K562 (cell line): ENCODE measurements around the gene AK2. TPM values are rescaled to one million over a fixed set of nuclear protein-coding genes. Genes with fewer than 3 reads are reported as not detected.

Source experiments
- BRF1 ChIP-seq: IDR thresholded peaks from 3 replicates; pipeline ENCODE4 v1.6.1; 2011; ENCODE audit warnings: borderline replicate concordance, mild to moderate bottlenecking; ENCODE audit not compliant: insufficient read length; ENCODE audit errors: extremely low read depth
- CBFA2T3 ChIP-seq: fragments of 450-650 bp; IDR thresholded peaks from 2 replicates; pipeline ENCODE4 v1.6.1; 2017
- CEBPG ChIP-seq, 3 experiments: fragments of 200-800 bp in 1 of 3; sonication (Bioruptor generic) in 1 of 3; sonication (generic) in 1 of 3; formaldehyde crosslinking in 1 of 3; IDR thresholded peaks in 2 of 3; conservative IDR thresholded peaks in 1 of 3; 2 replicates each; pipeline versions ENCODE4 v1.6.1 to v1.8.0; 2016 to 2022; ENCODE audit warnings: missing compliant biosample characterization in 2 of 3, missing genetic modification characterization in 2 of 3, mild to moderate bottlenecking in 1 of 3, missing genetic modification reagents in 1 of 3
- COPS2 ChIP-seq: fragments of 450-650 bp; conservative IDR thresholded peaks from 2 replicates; pipeline ENCODE4 v1.6.1; 2016; ENCODE audit warnings: mild to moderate bottlenecking, moderate library complexity
- EP400 ChIP-seq: fragments of 450-650 bp; IDR thresholded peaks from 2 replicates; pipeline ENCODE4 v1.6.1; 2017; ENCODE audit warnings: antibody characterized with exemption, mild to moderate bottlenecking, moderate library complexity
- ERF ChIP-seq: fragments of 450-650 bp; formaldehyde crosslinking; IDR thresholded peaks from 2 replicates; pipeline ENCODE4 v1.4.0; 2020; ENCODE audit warnings: mild to moderate bottlenecking, mixed read lengths
- ETV1 ChIP-seq: fragments of 450-650 bp; conservative IDR thresholded peaks from 2 replicates; pipeline ENCODE4 v1.6.1; 2016; ENCODE audit warnings: missing genetic modification characterization, control low read depth, low read depth, missing compliant biosample characterization
- HCFC1 ChIP-seq: IDR thresholded peaks from 2 replicates; pipeline ENCODE4 v1.6.1; 2012; ENCODE audit warnings: low read depth, low read length, improper control_type of control experiment
- MTF1 ChIP-seq: fragments of 250-450 bp; sonication (Bioruptor Pico); IDR thresholded peaks from 2 replicates; pipeline ENCODE4 v1.9.0; 2021; ENCODE audit warnings: moderate library complexity, mild to moderate bottlenecking, inconsistent platforms, borderline replicate concordance
- NCOA4 ChIP-seq: fragments of 450-650 bp; IDR thresholded peaks from 2 replicates; pipeline ENCODE4 v1.6.1; 2018; ENCODE audit warnings: mild to moderate bottlenecking; ENCODE audit not compliant: partially characterized antibody
- SMARCA4 ChIP-seq: fragments of 450-650 bp; IDR thresholded peaks from 2 replicates; pipeline ENCODE4 v1.6.1; 2016
- TBP ChIP-seq: optimal IDR thresholded peaks from 2 replicates; pipeline ENCODE3; 2011; ENCODE audit warnings: low read depth, low read length, improper control_type of control experiment
- ZNF592 ChIP-seq: fragments of 450-650 bp; IDR thresholded peaks from 2 replicates; pipeline ENCODE4 v1.6.1; 2017; ENCODE audit warnings: antibody characterized with exemption, mild to moderate bottlenecking
- polyA plus RNA-seq, 8 experiments: library from polyadenylated mRNA; depleted of rRNA in 4 of 8; stranded (reverse) in 5 of 8; unstranded in 3 of 8; fragments of >200 nt; fragmentation: Nextera tagmentation in 2 of 8; fragmentation: Illumina TruSeq in 1 of 8; extraction: Ambion mirVana in 2 of 8; extraction: Trizol in 1 of 8; gene quantifications; 2 replicates each; pipeline versions ENCODE4 v1.2.1 to v1.2.3, GENCODE V29; 2011 to 2014; ENCODE audit warnings: inconsistent platforms in 1 of 8, missing spikeins in 1 of 8
- total RNA-seq, 7 experiments: library from RNA; depleted of rRNA in 6 of 7; stranded (reverse); fragments of >200 nt in 6 of 7; fragmentation: Illumina TruSeq in 2 of 7; extraction: Trizol in 2 of 7; gene quantifications; 2 replicates each; pipeline versions ENCODE4 v1.2.1 to v1.2.3, GENCODE V29; 2011 to 2021; ENCODE audit warnings: low replicate concordance in 1 of 7
- TF ChIP-seq, protein P1 (sequence below): fragments of 450-650 bp; IDR thresholded peaks from 2 replicates; pipeline ENCODE4 v1.6.1; 2018; ENCODE audit not compliant: partially characterized antibody
- TF ChIP-seq, protein P2 (sequence below): fragments of 450-650 bp; formaldehyde crosslinking; IDR thresholded peaks from 2 replicates; pipeline ENCODE4 v1.4.0; 2020; ENCODE audit warnings: mild to moderate bottlenecking
- TF ChIP-seq, protein P3 (sequence below): fragments of 450-650 bp; conservative IDR thresholded peaks from 2 replicates; pipeline ENCODE4 v1.6.1; 2016; ENCODE audit warnings: missing genetic modification characterization, low read depth, mild to moderate bottlenecking, control low read depth, missing compliant biosample characterization

Gene AK2
- total and polyA plus RNA-seq, 9 of the 15 experiments (the other 6 are each of a cell fraction or from before 2014, with no cell fraction given): 105 to 1,050 (median 509) TPM

GRCh38 chr1:33055210-33056008 lies 18.7 kb upstream of the AK2 start (continued):
- TF ChIP-seq ETV1 (no peak), BRF1 (no peak), EP400 (no peak), ERF (no peak), NCOA4 (no peak), ZNF592 (no peak; the same call in 1 of the 2 replicates), CBFA2T3 (peak; percentile 76), COPS2 (no peak), CEBPG (CRISPR knock-in tag; IDR thresholded peaks at IDR 0.05) (no peak), CEBPG (tag; conservative IDR thresholded peaks at IDR 0.05 in 1 of 2, IDR thresholded peaks at IDR 0.05 in 1 of 2) (no peak), SMARCA4 (peak; percentile 54; the same call in 1 of the 2 replicates), HCFC1 (no peak), MTF1 (CRISPR knock-in tag) (no peak), TBP (peak; percentile 17)
- TF ChIP-seq, protein P1, sequence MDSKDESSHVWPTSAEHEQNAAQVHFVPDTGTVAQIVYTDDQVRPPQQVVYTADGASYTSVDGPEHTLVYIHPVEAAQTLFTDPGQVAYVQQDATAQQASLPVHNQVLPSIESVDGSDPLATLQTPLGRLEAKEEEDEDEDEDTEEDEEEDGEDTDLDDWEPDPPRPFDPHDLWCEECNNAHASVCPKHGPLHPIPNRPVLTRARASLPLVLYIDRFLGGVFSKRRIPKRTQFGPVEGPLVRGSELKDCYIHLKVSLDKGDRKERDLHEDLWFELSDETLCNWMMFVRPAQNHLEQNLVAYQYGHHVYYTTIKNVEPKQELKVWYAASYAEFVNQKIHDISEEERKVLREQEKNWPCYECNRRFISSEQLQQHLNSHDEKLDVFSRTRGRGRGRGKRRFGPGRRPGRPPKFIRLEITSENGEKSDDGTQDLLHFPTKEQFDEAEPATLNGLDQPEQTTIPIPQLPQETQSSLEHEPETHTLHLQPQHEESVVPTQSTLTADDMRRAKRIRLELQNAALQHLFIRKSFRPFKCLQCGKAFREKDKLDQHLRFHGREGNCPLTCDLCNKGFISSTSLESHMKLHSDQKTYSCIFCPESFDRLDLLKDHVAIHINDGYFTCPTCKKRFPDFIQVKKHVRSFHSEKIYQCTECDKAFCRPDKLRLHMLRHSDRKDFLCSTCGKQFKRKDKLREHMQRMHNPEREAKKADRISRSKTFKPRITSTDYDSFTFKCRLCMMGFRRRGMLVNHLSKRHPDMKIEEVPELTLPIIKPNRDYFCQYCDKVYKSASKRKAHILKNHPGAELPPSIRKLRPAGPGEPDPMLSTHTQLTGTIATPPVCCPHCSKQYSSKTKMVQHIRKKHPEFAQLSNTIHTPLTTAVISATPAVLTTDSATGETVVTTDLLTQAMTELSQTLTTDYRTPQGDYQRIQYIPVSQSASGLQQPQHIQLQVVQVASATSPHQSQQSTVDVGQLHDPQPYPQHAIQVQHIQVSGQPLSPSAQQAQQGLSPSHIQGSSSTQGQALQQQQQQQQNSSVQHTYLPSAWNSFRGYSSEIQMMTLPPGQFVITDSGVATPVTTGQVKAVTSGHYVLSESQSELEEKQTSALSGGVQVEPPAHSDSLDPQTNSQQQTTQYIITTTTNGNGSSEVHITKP: no peak
- TF ChIP-seq, protein P2, sequence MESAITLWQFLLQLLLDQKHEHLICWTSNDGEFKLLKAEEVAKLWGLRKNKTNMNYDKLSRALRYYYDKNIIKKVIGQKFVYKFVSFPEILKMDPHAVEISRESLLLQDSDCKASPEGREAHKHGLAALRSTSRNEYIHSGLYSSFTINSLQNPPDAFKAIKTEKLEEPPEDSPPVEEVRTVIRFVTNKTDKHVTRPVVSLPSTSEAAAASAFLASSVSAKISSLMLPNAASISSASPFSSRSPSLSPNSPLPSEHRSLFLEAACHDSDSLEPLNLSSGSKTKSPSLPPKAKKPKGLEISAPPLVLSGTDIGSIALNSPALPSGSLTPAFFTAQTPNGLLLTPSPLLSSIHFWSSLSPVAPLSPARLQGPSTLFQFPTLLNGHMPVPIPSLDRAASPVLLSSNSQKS (CRISPR knock-in tag): no peak
- TF ChIP-seq, protein P3, sequence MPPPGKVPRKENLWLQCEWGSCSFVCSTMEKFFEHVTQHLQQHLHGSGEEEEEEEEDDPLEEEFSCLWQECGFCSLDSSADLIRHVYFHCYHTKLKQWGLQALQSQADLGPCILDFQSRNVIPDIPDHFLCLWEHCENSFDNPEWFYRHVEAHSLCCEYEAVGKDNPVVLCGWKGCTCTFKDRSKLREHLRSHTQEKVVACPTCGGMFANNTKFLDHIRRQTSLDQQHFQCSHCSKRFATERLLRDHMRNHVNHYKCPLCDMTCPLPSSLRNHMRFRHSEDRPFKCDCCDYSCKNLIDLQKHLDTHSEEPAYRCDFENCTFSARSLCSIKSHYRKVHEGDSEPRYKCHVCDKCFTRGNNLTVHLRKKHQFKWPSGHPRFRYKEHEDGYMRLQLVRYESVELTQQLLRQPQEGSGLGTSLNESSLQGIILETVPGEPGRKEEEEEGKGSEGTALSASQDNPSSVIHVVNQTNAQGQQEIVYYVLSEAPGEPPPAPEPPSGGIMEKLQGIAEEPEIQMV (tag): no peak
